HFF-Myc (cell line): ENCODE measurements around the gene FOXRED1.
"Not testable (repeated sequence)": the region's sequence is repeated elsewhere in the genome, so short reads cannot be mapped to it uniquely, and the experiment has no call there.

Experiments used
- DNase-seq: peaks from one replicate; pipeline ENCODE4 v3.0.0-alpha.2; 2011; ENCODE audit warnings: low read depth; ENCODE audit errors: extremely low read depth
- H3K4me3 ChIP-seq: replicated peaks from 2 replicates; pipeline ENCODE4 v1.5.1; 2011; ENCODE audit warnings: low read depth, mild to moderate bottlenecking, control low read depth, low read length
- TF ChIP-seq, protein P1 (sequence below): IDR thresholded peaks from 2 replicates; pipeline ENCODE4 v1.5.1; 2012; ENCODE audit warnings: mild to moderate bottlenecking, low read depth, low read length, control low read depth; ENCODE audit errors: missing control alignments

Gene FOXRED1

DNA sequence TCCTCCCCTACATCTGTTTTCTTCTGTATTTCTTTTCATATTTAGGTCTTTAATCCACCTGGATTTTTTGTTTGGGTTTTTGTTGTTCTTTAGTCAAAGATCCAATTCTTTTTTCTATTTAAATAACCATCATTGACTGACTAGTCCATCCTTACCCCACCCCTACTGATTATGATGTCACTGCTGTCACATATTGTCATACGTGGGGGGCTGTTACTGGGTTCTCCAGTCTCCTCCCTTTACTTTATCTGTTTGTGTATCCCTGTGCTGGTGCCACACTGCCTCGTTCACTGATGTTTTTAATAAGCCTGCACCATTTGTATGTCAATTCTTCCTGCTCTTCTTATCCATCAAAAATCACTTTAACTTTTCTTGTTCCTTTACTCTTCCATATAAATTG, 28.1 kb downstream of the FOXRED1 start:
- H3K4me3 ChIP-seq = no peak overlapping the region
- no peak for DNase-seq
- TF ChIP-seq, protein P1, sequence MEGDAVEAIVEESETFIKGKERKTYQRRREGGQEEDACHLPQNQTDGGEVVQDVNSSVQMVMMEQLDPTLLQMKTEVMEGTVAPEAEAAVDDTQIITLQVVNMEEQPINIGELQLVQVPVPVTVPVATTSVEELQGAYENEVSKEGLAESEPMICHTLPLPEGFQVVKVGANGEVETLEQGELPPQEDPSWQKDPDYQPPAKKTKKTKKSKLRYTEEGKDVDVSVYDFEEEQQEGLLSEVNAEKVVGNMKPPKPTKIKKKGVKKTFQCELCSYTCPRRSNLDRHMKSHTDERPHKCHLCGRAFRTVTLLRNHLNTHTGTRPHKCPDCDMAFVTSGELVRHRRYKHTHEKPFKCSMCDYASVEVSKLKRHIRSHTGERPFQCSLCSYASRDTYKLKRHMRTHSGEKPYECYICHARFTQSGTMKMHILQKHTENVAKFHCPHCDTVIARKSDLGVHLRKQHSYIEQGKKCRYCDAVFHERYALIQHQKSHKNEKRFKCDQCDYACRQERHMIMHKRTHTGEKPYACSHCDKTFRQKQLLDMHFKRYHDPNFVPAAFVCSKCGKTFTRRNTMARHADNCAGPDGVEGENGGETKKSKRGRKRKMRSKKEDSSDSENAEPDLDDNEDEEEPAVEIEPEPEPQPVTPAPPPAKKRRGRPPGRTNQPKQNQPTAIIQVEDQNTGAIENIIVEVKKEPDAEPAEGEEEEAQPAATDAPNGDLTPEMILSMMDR = no peak

DNA sequence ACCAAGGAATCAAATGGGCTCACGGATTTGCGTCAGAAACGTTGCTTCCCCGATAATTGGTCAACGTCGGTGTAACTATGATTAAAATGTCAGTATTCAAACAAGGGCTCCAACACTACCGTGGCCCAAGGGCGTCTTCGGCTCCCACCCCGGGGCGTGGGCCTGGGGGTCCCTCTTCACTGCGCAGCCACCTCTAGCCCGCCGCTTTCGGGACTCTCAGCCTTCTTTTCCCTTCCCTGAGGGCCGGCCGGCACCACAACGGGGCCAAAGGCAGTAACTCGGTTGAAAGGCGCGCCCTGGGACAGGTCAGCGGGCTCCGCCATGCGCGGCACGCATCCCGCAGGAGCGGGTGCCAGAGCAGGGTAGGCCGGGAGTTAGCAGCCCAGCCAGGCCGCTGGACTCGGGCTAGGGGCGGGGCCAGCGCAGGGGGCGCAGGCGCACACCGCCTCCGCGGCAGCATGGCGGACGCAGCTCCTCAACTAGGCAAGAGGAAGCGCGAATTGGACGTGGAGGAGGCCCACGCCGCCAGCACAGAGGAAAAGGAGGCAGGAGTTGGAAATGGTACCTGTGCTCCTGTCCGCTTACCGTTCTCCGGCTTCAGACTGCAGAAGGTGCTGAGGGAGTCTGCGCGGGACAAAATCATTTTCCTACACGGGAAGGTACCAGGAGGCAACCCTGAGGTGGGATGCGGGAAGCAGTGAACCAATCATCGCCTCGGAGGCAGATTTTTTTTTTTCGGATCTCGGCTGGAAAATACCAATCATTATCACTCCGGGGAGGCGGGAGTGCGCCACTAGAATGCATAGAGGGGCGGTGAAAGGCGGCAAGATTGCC, 34.9 kb downstream of the FOXRED1 start, which contains the start of gene DCPS:
Gene DCPS, plus strand, starts transcription at position 438 of the 834 bp plus-strand sequence. Its CDS starts 21 bp downstream, at position 459.
- peak; percentile 68 for DNase-seq
- peak within 1 kb of the TSS; percentile 78 for H3K4me3 ChIP-seq
- TF ChIP-seq, protein P1 = no peak

DNA sequence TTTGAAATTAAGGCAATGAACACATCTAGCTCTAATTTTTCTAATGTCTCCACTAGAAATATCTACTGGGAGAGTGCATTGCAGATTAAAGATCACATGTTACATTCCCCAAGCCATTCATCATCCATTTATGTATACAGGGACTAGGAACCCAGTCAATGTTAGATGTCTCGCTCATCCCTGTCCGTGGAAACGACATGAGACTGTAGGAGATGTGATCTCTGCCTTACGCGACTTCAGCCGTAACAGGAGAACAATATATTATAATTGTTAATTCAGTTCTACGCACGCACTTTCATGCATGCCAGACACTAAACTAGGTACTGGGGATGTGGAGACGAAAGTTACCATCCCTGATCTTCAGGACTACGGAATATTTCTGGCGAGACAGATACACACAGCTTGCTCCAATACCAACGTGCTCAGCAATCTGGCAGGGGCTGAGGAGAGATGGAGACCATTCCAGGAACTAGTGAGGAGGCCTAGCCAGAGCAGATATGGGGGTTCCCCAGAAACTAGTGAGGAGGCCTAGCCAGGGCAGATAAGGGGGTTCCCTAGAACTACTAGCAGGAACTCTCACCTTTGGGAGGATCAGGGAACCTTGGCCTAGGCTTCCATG, 35.6 kb downstream of the FOXRED1 start:
- DNase-seq = no peak
- H3K4me3 ChIP-seq = peak overlapping the region; percentile 78
- TF ChIP-seq, protein P1 = no peak

DNA sequence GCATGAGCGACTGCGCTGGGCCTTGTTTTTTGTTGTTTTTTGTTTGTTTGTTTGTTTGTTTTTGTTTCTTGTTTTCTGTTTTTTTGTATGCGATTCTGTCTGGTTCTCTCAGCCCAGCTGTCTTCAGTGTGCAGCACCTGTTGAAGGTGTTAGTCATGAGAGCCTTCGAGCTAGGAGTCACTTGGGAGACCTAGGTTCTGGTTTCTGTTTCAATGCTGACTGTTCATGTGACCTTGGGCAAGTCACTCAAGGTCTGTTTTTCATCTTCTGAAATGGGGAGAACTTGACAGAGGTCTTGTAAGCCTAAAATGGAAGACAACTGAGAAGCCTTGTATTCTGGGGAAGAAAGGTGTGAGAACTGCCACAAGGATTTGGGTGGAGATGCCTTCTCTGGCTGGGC, 36.7 kb downstream of the FOXRED1 start:
- no peak for DNase-seq
- H3K4me3 ChIP-seq = no peak overlapping the region
- TF ChIP-seq, protein P1 = no peak

DNA sequence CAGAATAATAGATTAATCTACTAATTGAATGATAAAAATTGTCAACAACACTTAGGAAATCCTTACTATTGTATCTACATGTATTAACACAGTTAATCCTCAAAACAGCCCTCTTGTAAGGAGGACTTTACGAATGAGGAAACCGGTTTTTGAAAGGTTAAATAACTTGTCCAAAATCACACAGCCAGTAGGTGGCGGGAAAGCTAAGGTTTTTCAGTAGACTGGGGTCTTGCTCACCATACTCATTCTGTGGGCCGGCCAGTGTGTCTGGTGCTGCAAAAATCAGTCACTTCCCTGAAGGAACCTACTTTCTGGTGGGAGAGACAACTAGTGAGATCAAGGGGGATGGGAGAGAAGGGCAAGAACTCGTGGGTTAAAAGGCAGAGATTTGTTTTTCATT, 38.8 kb downstream of the FOXRED1 start:
- no peak overlapping the region for H3K4me3 ChIP-seq
- TF ChIP-seq, protein P1 = peak; percentile 51
- no peak for DNase-seq

DNA sequence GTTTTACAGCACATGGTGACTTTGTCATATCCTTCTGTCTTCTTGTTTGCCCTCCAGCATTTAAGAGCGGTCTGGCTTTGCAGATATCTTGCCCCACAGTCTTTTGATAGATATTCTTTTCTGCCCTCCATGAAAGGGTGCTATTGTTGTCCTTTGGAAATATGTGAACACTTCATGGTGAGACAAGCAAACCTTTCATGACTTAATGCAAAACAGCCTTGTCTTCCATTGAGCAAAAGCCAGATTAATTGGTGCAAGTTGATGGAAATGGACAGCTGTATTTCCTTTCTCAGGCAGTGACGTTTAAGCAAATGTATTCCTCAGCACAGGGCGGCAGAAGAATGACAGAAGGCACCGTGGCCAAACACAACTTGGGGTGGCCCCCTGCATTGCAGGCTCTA, 39.3 kb downstream of the FOXRED1 start:
- no peak for DNase-seq
- TF ChIP-seq, protein P1 = no peak
- H3K4me3 ChIP-seq = no peak overlapping the region

DNA sequence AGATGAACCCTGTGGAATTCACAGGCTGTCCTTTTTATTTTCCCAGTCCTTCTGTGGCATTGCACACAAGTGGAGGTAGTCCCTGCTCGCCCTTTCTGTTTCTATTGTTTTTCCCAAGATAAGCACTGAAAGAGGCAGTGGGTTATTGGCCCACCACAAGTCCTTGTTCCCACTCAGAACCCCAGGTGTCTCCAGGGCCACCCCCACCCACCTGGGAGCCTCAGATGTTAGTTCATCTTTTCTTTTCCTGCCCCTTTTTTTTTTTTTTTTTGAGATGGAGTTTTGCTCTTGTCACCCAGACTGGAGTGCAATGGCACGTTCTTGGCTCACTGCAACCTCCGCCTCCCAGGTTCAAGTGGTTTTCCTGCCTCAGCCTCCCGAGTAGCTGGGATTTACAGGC, 39.8 kb downstream of the FOXRED1 start:
- DNase-seq, H3K4me3 ChIP-seq: not testable (repeated sequence)
